B cell (primary cell): ENCODE results near the gene ZBED4. TPM values are rescaled to one million over a fixed set of nuclear protein-coding genes. Genes with fewer than 3 reads are reported as not detected.

Experiments used
- ATAC-seq: fragments of 200-7000 bp; cut with Tn5 transposase; one replicate; pipeline ENCODE4 v1.10.0; 2021; ENCODE audit warnings: low read depth, mild to moderate bottlenecking, moderate number of reproducible peaks, moderate library complexity
- CTCF ChIA-PET: fragments of 350-600 bp; sonication (Branson Sonifier 250); formaldehyde crosslinking; loops from one replicate; lab custom pipeline; 2021; ENCODE audit warnings: antibody characterized with exemption, inconsistent platforms; lab: Charles Lee
- POLR2A ChIA-PET: fragments of 350-600 bp; sonication (Branson Sonifier 250); formaldehyde crosslinking; loops from one replicate; lab custom pipeline; 2021; ENCODE audit warnings: antibody characterized with exemption; lab: Charles Lee
- DNase-seq: peaks from one replicate; pipeline ENCODE4 v3.0.0; 2013
- H2AFZ ChIP-seq: 2 replicates; pipeline ENCODE4 v1.6.1; 2012; ENCODE audit warnings: mild to moderate bottlenecking, low read depth, low read length; ENCODE audit not compliant: insufficient read depth, poor library complexity, severe bottlenecking
- H3K27ac ChIP-seq, 2 donors: 1 replicate in 1 of 2; 2 replicates in 1 of 2; pipeline ENCODE4 v1.5.1; 2012 to 2013; ENCODE audit warnings: low read length in 2 of 2, mild to moderate bottlenecking in 2 of 2, moderate library complexity in 1 of 2
- H3K27me3 ChIP-seq, 4 experiments: fragments of 200-600 bp in 1 of 4; sonication (generic) in 1 of 4; replicated peaks in 1 of 4; 1 replicate in 2 of 4; 2 replicates in 2 of 4; pipeline versions ENCODE4 v1.6.1 to v1.7.0; 2013 to 2016; ENCODE audit warnings: low read length in 3 of 4, mild to moderate bottlenecking in 2 of 4, mixed read lengths in 1 of 4, moderate library complexity in 1 of 4; ENCODE audit not compliant: insufficient read depth in 4 of 4, control insufficient read depth in 3 of 4; ENCODE audit errors: control extremely low read depth in 1 of 4
- H3K36me3 ChIP-seq, 2 experiments: replicated peaks in 1 of 2; 1 replicate in 1 of 2; 2 replicates in 1 of 2; pipeline versions ENCODE4 v1.6.1 to v1.7.1; 2013; ENCODE audit warnings: low read length in 1 of 2; ENCODE audit not compliant: insufficient read depth in 2 of 2, control insufficient read depth in 1 of 2; ENCODE audit errors: control extremely low read depth in 1 of 2, extremely low read depth in 1 of 2
- H3K4me1 ChIP-seq, 2 donors: fragments of 200-600 bp in 1 of 2; sonication (generic) in 1 of 2; 1 replicate in 1 of 2; 2 replicates in 1 of 2; pipeline versions ENCODE4 v1.5.1 to v1.6.1; 2013 to 2017; ENCODE audit warnings: low read length in 2 of 2; ENCODE audit not compliant: control insufficient read depth in 2 of 2, insufficient read depth in 2 of 2
- H3K4me2 ChIP-seq: replicated peaks from 2 replicates; pipeline ENCODE3; 2012; ENCODE audit warnings: mild to moderate bottlenecking, low read depth, low read length; ENCODE audit not compliant: poor library complexity, severe bottlenecking
- H3K4me3 ChIP-seq, 5 experiments: fragments of 200-600 bp in 1 of 5; sonication (generic) in 1 of 5; 1 replicate in 3 of 5; 2 replicates in 2 of 5; pipeline versions ENCODE4 v1.5.1 to v1.7.0; 2011 to 2016; ENCODE audit warnings: low read length in 4 of 5, mild to moderate bottlenecking in 4 of 5, low read depth in 2 of 5, control low read depth in 1 of 5, moderate library complexity in 1 of 5; ENCODE audit not compliant: insufficient read depth in 1 of 5; ENCODE audit errors: control extremely low read depth in 1 of 5, extremely low read depth in 1 of 5
- H3K79me2 ChIP-seq: fragments of 200-600 bp; sonication (generic); one replicate; pipeline ENCODE4 v1.6.0; 2016; ENCODE audit warnings: low read length; ENCODE audit not compliant: control insufficient read depth, insufficient read depth
- H3K9ac ChIP-seq: fragments of 200-600 bp; sonication (generic); 2 replicates; pipeline ENCODE4 v1.6.1; 2017; ENCODE audit warnings: mild to moderate bottlenecking, low read length, moderate library complexity
- H3K9me3 ChIP-seq, 3 donors: one replicate each; pipeline versions ENCODE4 v1.6.1 to v1.7.1; 2013; ENCODE audit warnings: low read length in 2 of 3; ENCODE audit not compliant: control insufficient read depth in 2 of 3, insufficient read depth in 1 of 3; ENCODE audit errors: control extremely low read depth in 1 of 3
- H4K20me1 ChIP-seq: 2 replicates; pipeline ENCODE4 v1.6.0; 2012; ENCODE audit warnings: mild to moderate bottlenecking, low read length; ENCODE audit not compliant: insufficient read depth, control insufficient read depth, poor library complexity, severe bottlenecking
- H3K27ac Mint-ChIP-seq: one replicate; pipeline ENCODE4 v1.8.0; 2021; ENCODE audit warnings: mixed read lengths
- H3K27me3 Mint-ChIP-seq: one replicate; pipeline ENCODE4 v1.8.0; 2021; ENCODE audit warnings: mixed read lengths
- H3K4me1 Mint-ChIP-seq: one replicate; pipeline ENCODE4 v1.8.0; 2021; ENCODE audit warnings: mixed read lengths
- H3K4me3 Mint-ChIP-seq: one replicate; pipeline ENCODE4 v1.8.0; 2021; ENCODE audit warnings: mixed read lengths
- H3K9me3 Mint-ChIP-seq: one replicate; pipeline ENCODE4 v1.8.0; 2022; ENCODE audit warnings: mixed read lengths; ENCODE audit not compliant: insufficient read depth
- EZH2 ChIP-seq: IDR thresholded peaks from 2 replicates; pipeline ENCODE4 v1.6.1; 2012; ENCODE audit warnings: borderline replicate concordance, low read depth, mild to moderate bottlenecking, moderate library complexity, low read length; ENCODE audit not compliant: insufficient read depth, poor library complexity, severe bottlenecking
- WGBS: methylation state at CpG from one replicate; pipeline ENCODE4 v1.1.5; 2013; ENCODE audit warnings: missing lambda C conversion rate; ENCODE audit not compliant: insufficient coverage; 5-methylcytosine and 5-hydroxymethylcytosine counted together
- intact Hi-C: fragments of 100-400 bp; cut with micrococcal nuclease; formaldehyde crosslinking; loops from one replicate; pipeline ENCODE4 v1.10.0; 2022
- polyA plus RNA-seq: library from polyadenylated mRNA; depleted of rRNA; stranded (reverse); fragments of >200 nt; gene quantifications from 2 replicates; pipeline ENCODE4 v1.2.3, GENCODE V29; 2012
- total RNA-seq, 2 donors: library from RNA; stranded (reverse); fragments of 120-200 nt in 1 of 2; gene quantifications; 1 replicate in 1 of 2; 2 replicates in 1 of 2; pipeline versions ENCODE4 v1.2.3 to v1.2.4, GENCODE V29; 2013 to 2022
- TF ChIP-seq, protein P1 (sequence below): fragments of 200-600 bp; IDR thresholded peaks from one replicate; pipeline ENCODE4 v1.8.0; 2022; ENCODE audit warnings: antibody characterized with exemption, mild to moderate bottlenecking

Gene ZBED4
- total and polyA plus RNA-seq, 2 donors (not counting 1 experiment from before 2014, with no cell fraction given): 5.9 to 14.6 TPM

DNA sequence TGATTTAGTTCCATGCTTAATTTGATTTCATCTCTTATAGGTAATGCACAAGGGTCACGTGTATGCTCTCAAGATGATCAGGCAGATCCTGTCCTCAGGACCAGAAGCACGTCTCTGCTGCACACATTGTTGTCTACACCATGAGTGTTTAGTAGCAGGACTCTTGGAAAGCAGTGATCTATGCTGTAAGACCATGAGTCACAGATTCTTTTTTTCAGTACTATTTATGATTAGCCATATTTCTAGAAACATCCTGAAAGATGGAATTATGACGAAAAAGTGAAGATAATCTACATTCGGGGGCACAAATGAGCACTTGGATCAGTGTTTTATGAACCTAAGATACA is 29.6 kb downstream of the ZBED4 start:
- ChIA-PET CTCF (no interaction called here), POLR2A (no interaction called here)
- H3K9me3 Mint-ChIP-seq: no peaks in the 10 kb centered on the region
- H4K20me1 ChIP-seq: peaks cover 49% of the 10 kb centered on the region
- peaks cover 88% of the 10 kb centered on the region for H3K79me2 ChIP-seq
- H3K4me2 ChIP-seq: no peak overlapping the region
- H3K4me1 ChIP-seq: peaks cover 4 to 7% of the 10 kb centered on the region in 2 donors
- 100% methylated on average over 3 of the region's 4 CpGs for WGBS
- intact Hi-C loops: no loop called here
- peaks cover 18% of the 10 kb centered on the region for H3K4me1 Mint-ChIP-seq
- no peak for DNase-seq
- no peak overlapping the region for H2AFZ ChIP-seq
- H3K27ac Mint-ChIP-seq: no peak overlapping the region
- no peak overlapping the region for H3K27ac ChIP-seq
- no peak overlapping the region for H3K9ac ChIP-seq
- H3K9me3 ChIP-seq: peaks cover 0 to 4% (median 0%) of the 10 kb centered on the region in 3 donors
- no peak for TF ChIP-seq EZH2
- TF ChIP-seq, protein P1, sequence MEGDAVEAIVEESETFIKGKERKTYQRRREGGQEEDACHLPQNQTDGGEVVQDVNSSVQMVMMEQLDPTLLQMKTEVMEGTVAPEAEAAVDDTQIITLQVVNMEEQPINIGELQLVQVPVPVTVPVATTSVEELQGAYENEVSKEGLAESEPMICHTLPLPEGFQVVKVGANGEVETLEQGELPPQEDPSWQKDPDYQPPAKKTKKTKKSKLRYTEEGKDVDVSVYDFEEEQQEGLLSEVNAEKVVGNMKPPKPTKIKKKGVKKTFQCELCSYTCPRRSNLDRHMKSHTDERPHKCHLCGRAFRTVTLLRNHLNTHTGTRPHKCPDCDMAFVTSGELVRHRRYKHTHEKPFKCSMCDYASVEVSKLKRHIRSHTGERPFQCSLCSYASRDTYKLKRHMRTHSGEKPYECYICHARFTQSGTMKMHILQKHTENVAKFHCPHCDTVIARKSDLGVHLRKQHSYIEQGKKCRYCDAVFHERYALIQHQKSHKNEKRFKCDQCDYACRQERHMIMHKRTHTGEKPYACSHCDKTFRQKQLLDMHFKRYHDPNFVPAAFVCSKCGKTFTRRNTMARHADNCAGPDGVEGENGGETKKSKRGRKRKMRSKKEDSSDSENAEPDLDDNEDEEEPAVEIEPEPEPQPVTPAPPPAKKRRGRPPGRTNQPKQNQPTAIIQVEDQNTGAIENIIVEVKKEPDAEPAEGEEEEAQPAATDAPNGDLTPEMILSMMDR: no peak
- peaks cover 5 to 47% of the 10 kb centered on the region in 2 experiments for H3K36me3 ChIP-seq
- ATAC-seq: no peak
- H3K27me3 ChIP-seq: no peaks in the 10 kb centered on the region
- no peaks in the 10 kb centered on the region for H3K27me3 Mint-ChIP-seq
- H3K4me3 ChIP-seq: no peak overlapping the region
- no peak overlapping the region for H3K4me3 Mint-ChIP-seq

DNA sequence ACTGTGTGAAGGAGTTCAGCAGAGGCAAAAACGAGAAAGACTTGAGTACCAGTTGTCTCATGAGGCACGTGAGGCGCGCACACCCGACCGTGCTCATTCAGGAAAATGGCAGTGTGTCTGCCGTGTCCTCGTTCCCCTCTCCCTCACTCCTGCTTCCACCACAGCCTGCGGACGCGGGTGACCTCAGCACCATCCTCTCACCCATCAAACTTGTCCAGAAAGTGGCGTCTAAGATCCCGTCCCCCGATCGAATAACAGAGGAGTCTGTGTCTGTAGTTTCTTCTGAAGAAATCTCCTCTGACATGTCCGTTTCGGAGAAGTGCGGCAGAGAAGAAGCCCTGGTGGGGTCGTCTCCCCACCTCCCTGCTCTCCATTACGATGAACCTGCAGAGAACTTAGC is 30.4 kb downstream of the ZBED4 start:
- no peak for DNase-seq
- Mint-ChIP-seq H3K4me3 (no peak overlapping the region), H3K9me3 (no peaks in the 10 kb centered on the region), H3K27me3 (no peaks in the 10 kb centered on the region), H3K27ac (no peak overlapping the region), H3K4me1 (peaks cover 18% of the 10 kb centered on the region)
- Histone ChIP-seq H3K4me1 (peaks cover 4 to 7% of the 10 kb centered on the region in 2 donors), H3K79me2 (peaks cover 80% of the 10 kb centered on the region), H4K20me1 (peaks cover 56% of the 10 kb centered on the region), H3K36me3 (peaks cover 5 to 53% of the 10 kb centered on the region in 2 experiments), H3K27ac (no peak overlapping the region), H3K9me3 (peaks cover 0 to 7% (median 0%) of the 10 kb centered on the region in 3 donors), H3K4me3 (no peak overlapping the region), H3K4me2 (no peak overlapping the region), H2AFZ (no peak overlapping the region), H3K27me3 (no peaks in the 10 kb centered on the region), H3K9ac (no peak overlapping the region)
- WGBS: over 99% methylated on average over 20 of the region's 20 CpGs
- intact Hi-C loops: no loop called here
- CTCF ChIA-PET: no interaction called here
- POLR2A ChIA-PET: no interaction called here
- ATAC-seq: no peak
- TF ChIP-seq, protein P1: no peak
- no peak for TF ChIP-seq EZH2
